ENCODE results near the gene OR6B2. TPM values are rescaled to one million over a fixed set of nuclear protein-coding genes. Genes with fewer than 3 reads are reported as not detected.

The OR6B2 gene
- total RNA-seq, 1 experiment from 2014 or later: not detected

DNA sequence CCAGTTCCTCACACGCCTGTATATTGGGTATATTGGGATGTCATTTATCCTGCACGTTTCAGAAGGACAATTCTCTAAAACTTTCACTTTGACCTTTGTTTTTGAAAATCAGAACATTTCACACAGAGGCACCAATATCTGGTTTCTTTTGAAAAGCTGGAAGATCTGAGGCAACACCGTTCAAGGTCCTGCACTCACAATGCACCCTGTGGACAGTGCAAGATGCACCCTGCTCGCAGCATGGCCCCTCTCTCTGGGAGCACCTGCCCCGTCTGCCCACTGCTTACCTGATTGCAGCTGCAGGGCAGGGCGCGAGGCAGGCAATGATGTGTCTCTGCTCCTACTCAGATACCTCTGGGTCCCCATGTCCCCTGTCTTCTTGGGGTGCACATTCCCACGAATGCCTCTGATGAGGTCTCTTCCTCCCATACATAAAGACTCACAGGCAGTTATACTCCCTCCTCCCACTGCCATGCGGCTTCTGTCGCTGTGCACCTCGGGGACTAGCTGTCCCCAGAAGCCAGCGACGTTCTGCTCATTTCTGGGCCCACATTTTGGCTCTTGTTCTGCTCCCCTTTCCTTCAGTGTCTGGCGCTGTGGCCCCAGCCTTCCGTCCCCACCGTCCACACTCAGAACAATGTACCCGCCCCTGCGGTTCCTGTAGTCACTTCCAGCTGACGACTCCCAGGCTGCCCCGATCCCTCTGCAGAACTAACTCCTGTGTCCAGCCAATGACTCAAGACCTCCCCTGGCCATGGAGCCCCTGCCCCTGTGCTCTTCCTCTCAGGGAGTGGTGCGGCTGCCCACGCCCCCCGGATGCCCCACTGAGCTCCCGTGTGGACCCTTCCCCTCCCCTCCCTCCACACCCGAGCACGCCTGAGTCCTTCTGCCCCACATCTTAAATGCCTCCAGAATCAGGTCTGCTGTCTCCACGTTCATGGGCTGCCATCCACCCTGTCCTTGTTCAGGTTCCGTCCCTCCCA is 23.2 kb upstream of the OR6B2 start, which contains the start of gene OR6B3:
Gene OR6B3, minus strand, starts transcription at position 349 of the 983 bp plus-strand sequence.
- DNase-seq (ENCODE audit: low spot score): no peak
- no peaks in the 10 kb centered on the region for H3K9me3 ChIP-seq (ENCODE audit: low read depth, low read length, poor library complexity, severe bottlenecking)
- ChIA-PET POLR2A (ENCODE audit: low non-redundant PET) (no interaction called here), CTCF (no interaction called here)
- intact Hi-C loops (cut with micrococcal nuclease; ENCODE audit: unreplicated experiment): no loop called here
- BruUV-seq (replicated peaks): no TSS peak
- H3K27me3 ChIP-seq (replicated peaks; ENCODE audit: insufficient read depth, low read depth, low read length, poor library complexity): peaks cover 100% of the 10 kb centered on the region
- H3K27ac ChIP-seq (ENCODE audit: low read depth, low read length, poor library complexity, severe bottlenecking): no peak within 1 kb of the TSS
- TF ChIP-seq, protein P1, sequence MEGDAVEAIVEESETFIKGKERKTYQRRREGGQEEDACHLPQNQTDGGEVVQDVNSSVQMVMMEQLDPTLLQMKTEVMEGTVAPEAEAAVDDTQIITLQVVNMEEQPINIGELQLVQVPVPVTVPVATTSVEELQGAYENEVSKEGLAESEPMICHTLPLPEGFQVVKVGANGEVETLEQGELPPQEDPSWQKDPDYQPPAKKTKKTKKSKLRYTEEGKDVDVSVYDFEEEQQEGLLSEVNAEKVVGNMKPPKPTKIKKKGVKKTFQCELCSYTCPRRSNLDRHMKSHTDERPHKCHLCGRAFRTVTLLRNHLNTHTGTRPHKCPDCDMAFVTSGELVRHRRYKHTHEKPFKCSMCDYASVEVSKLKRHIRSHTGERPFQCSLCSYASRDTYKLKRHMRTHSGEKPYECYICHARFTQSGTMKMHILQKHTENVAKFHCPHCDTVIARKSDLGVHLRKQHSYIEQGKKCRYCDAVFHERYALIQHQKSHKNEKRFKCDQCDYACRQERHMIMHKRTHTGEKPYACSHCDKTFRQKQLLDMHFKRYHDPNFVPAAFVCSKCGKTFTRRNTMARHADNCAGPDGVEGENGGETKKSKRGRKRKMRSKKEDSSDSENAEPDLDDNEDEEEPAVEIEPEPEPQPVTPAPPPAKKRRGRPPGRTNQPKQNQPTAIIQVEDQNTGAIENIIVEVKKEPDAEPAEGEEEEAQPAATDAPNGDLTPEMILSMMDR (conservative IDR thresholded peaks at IDR 0.05; ENCODE audit: low read depth, low read length): no peak
- TF ChIP-seq EZH2 (IDR thresholded peaks at IDR 0.05; ENCODE audit: borderline replicate concordance, low read depth, low read length, poor library complexity, severe bottlenecking): no peak
- no peaks in the 10 kb centered on the region for H3K36me3 ChIP-seq (ENCODE audit: insufficient read depth, low read length, poor library complexity, severe bottlenecking)
- H3K4me1 ChIP-seq (ENCODE audit: insufficient read depth, low read length, poor library complexity, severe bottlenecking): no peaks in the 10 kb centered on the region
- H3K4me3 ChIP-seq (ENCODE audit: low read depth, low read length, poor library complexity, severe bottlenecking): no peak within 1 kb of the TSS

DNA sequence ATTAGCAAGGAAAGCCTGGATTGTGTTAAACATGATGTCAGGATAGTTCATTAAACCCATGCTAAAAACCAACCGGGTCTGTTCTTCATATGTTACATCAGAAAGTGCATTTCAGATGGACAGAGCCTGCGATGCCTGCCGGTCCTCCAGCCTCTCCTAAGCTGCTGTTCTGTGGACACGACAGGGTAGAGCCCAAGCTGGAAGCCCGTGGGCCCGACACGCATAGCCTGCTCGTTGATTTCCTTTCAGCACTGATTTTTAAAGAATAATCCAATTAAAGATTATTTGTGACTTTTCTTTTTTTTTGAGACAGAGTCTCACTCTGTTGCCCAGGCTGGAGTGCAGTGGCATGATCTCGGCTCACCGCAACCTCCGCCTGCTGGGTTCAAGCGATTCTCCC is 22.3 kb upstream of the OR6B2 start:
- CTCF ChIA-PET: no interaction called here
- Histone ChIP-seq H3K27ac (ENCODE audit: low read depth, low read length, poor library complexity, severe bottlenecking) (no peak overlapping the region), H3K4me3 (ENCODE audit: low read depth, low read length, poor library complexity, severe bottlenecking) (no peak overlapping the region), H3K27me3 (replicated peaks; ENCODE audit: insufficient read depth, low read depth, low read length, poor library complexity) (peaks cover 100% of the 10 kb centered on the region), H3K4me1 (ENCODE audit: insufficient read depth, low read length, poor library complexity, severe bottlenecking) (no peaks in the 10 kb centered on the region), H3K9me3 (ENCODE audit: low read depth, low read length, poor library complexity, severe bottlenecking) (no peaks in the 10 kb centered on the region), H3K36me3 (ENCODE audit: insufficient read depth, low read length, poor library complexity, severe bottlenecking) (no peaks in the 10 kb centered on the region)
- no TSS peak for BruUV-seq (replicated peaks)
- TF ChIP-seq EZH2 (IDR thresholded peaks at IDR 0.05; ENCODE audit: borderline replicate concordance, low read depth, low read length, poor library complexity, severe bottlenecking): no peak
- TF ChIP-seq, protein P1 (conservative IDR thresholded peaks at IDR 0.05; ENCODE audit: low read depth, low read length): no peak
- intact Hi-C loops (cut with micrococcal nuclease; ENCODE audit: unreplicated experiment): no loop called here
- DNase-seq (ENCODE audit: low spot score): no peak
- POLR2A ChIA-PET (ENCODE audit: low non-redundant PET): interaction anchor here (0.5 kb wide), 1 partner anchor 938 kb away, joined by 4 read pairs; no protein-coding TSS in a partner anchor

DNA sequence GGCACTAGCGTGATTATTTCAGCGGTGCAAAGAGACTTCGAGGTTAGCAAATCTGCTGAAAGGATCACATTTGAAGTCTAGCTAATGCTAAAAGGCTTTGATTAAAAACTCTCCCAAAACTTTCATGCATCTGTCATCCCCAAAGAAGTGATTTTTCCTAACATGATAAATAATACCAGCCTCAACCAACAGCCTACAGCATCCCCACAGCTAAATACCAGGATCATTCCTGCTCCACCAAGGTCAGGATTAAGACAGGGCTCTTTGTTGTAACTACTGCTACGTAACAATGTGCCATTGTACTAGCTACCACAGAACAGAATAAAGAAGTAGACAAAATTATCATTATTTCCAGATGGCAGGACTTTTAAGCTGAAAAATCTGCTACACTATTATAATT is 21.5 kb upstream of the OR6B2 start:
- no peak overlapping the region for H3K27ac ChIP-seq (ENCODE audit: low read depth, low read length, poor library complexity, severe bottlenecking)
- BruUV-seq (replicated peaks): no TSS peak

More for the DNA sequence above, 21.5 kb upstream of the OR6B2 start:
- no peak for DNase-seq (ENCODE audit: low spot score)
- Histone ChIP-seq H3K36me3 (ENCODE audit: insufficient read depth, low read length, poor library complexity, severe bottlenecking) (no peaks in the 10 kb centered on the region), H3K4me3 (ENCODE audit: low read depth, low read length, poor library complexity, severe bottlenecking) (no peak overlapping the region), H3K9me3 (ENCODE audit: low read depth, low read length, poor library complexity, severe bottlenecking) (no peaks in the 10 kb centered on the region), H3K27me3 (replicated peaks; ENCODE audit: insufficient read depth, low read depth, low read length, poor library complexity) (peaks cover 100% of the 10 kb centered on the region), H3K4me1 (ENCODE audit: insufficient read depth, low read length, poor library complexity, severe bottlenecking) (no peaks in the 10 kb centered on the region)
- ChIA-PET POLR2A (ENCODE audit: low non-redundant PET) (no interaction called here), CTCF (no interaction called here)
- TF ChIP-seq, protein P1 (conservative IDR thresholded peaks at IDR 0.05; ENCODE audit: low read depth, low read length): no peak
- TF ChIP-seq EZH2 (IDR thresholded peaks at IDR 0.05; ENCODE audit: borderline replicate concordance, low read depth, low read length, poor library complexity, severe bottlenecking): no peak
- intact Hi-C loops (cut with micrococcal nuclease; ENCODE audit: unreplicated experiment): no loop called here
